Measurements from ENCODE around the gene MEIOB. TPM values are rescaled to one million over a fixed set of nuclear protein-coding genes. Genes with fewer than 3 reads are reported as not detected.
A peak's percentile ranks its signal among the peaks of the same experiment; 100 is the strongest.

The MEIOB gene
- total RNA-seq, 1 donor from 2014 or later, result 0.26 TPM

- Histone ChIP-seq H3K36me3 (ENCODE audit: control insufficient read depth, insufficient read depth, low read length) (no peaks in the 10 kb centered on the region), H3K27me3 (ENCODE audit: control insufficient read depth, insufficient read depth, low read length) (no peaks in the 10 kb centered on the region), H3K4me3 (ENCODE audit: low read depth, low read length) (no peak overlapping the region)
- no peak for FAIRE-seq
- TF ChIP-seq CTCF (IDR thresholded peaks at IDR 0.05; ENCODE audit: insufficient read depth, low read length, severe bottlenecking), result no peak
- DNase-seq (ENCODE audit: low read depth), result no peak
Observed at GRCh38 chr16:1839554-1839953, 32.4 kb downstream of the MEIOB start.

GRCh38 chr16:1834096-1834495 is 37.9 kb downstream of the MEIOB start:
- no peak overlapping the region for H3K4me3 ChIP-seq (ENCODE audit: low read depth, low read length)
- DNase-seq (ENCODE audit: low read depth) (peak; percentile 83), FAIRE-seq (no peak)
- H3K36me3 ChIP-seq (ENCODE audit: control insufficient read depth, insufficient read depth, low read length), result no peaks in the 10 kb centered on the region
- TF ChIP-seq CTCF (IDR thresholded peaks at IDR 0.05; ENCODE audit: insufficient read depth, low read length, severe bottlenecking), result no peak
- H3K27me3 ChIP-seq (ENCODE audit: control insufficient read depth, insufficient read depth, low read length), result no peaks in the 10 kb centered on the region

GRCh38 chr16:1832838-1833454 is 39.0 kb downstream of the MEIOB start:
- peaks cover 2% of the 10 kb centered on the region for H3K36me3 ChIP-seq (ENCODE audit: control insufficient read depth, insufficient read depth, low read length)
- DNase-seq (ENCODE audit: low read depth) (peak; percentile 90), FAIRE-seq (no peak)
- no peak for TF ChIP-seq CTCF (IDR thresholded peaks at IDR 0.05; ENCODE audit: insufficient read depth, low read length, severe bottlenecking)
- no peak overlapping the region for H3K4me3 ChIP-seq (ENCODE audit: low read depth, low read length)
- no peaks in the 10 kb centered on the region for H3K27me3 ChIP-seq (ENCODE audit: control insufficient read depth, insufficient read depth, low read length)

GRCh38 chr16:1831186-1832075 is 40.5 kb downstream of the MEIOB start:
- Histone ChIP-seq H3K4me3 (ENCODE audit: low read depth, low read length) (no peak overlapping the region), H3K36me3 (ENCODE audit: control insufficient read depth, insufficient read depth, low read length) (peaks cover 2% of the 10 kb centered on the region), H3K27me3 (ENCODE audit: control insufficient read depth, insufficient read depth, low read length) (no peaks in the 10 kb centered on the region)
- FAIRE-seq, result no peak
- TF ChIP-seq CTCF (IDR thresholded peaks at IDR 0.05; ENCODE audit: insufficient read depth, low read length, severe bottlenecking), result no peak
- DNase-seq (ENCODE audit: low read depth), result no peak

- DNase-seq (ENCODE audit: low read depth) (no peak), FAIRE-seq (no peak)
- no peak for TF ChIP-seq CTCF (IDR thresholded peaks at IDR 0.05; ENCODE audit: insufficient read depth, low read length, severe bottlenecking)
Observed at GRCh38 chr16:1830213-1830612, 41.8 kb downstream of the MEIOB start.

More at GRCh38 chr16:1830213-1830612, 41.8 kb downstream of the MEIOB start:
- Histone ChIP-seq H3K4me3 (ENCODE audit: low read depth, low read length) (no peak overlapping the region), H3K36me3 (ENCODE audit: control insufficient read depth, insufficient read depth, low read length) (peaks cover 2% of the 10 kb centered on the region), H3K27me3 (ENCODE audit: control insufficient read depth, insufficient read depth, low read length) (no peaks in the 10 kb centered on the region)
